ENCODE measurements around the gene ZNF346.

DNA sequence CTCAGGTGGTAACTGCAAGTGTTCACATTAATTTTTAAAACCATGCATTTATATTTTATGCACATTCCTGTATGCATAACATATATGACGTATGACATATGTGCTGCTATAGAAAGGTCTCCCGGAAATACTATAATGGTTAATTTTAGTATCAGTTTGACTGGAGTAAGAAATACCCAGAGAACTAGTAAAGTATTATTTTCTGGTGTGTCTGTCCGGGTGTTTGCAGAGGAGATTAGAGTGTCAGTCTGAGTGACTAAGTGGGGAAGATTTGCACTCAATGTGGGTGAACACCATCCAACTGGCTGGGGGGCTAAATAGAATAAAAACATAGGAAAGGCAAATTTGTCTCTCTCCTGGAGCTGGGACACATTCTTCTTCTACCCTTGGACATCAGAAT, 42.8 kb upstream of the ZNF346 start:
- TF ChIP-seq, protein P1, sequence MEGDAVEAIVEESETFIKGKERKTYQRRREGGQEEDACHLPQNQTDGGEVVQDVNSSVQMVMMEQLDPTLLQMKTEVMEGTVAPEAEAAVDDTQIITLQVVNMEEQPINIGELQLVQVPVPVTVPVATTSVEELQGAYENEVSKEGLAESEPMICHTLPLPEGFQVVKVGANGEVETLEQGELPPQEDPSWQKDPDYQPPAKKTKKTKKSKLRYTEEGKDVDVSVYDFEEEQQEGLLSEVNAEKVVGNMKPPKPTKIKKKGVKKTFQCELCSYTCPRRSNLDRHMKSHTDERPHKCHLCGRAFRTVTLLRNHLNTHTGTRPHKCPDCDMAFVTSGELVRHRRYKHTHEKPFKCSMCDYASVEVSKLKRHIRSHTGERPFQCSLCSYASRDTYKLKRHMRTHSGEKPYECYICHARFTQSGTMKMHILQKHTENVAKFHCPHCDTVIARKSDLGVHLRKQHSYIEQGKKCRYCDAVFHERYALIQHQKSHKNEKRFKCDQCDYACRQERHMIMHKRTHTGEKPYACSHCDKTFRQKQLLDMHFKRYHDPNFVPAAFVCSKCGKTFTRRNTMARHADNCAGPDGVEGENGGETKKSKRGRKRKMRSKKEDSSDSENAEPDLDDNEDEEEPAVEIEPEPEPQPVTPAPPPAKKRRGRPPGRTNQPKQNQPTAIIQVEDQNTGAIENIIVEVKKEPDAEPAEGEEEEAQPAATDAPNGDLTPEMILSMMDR (conservative IDR thresholded peaks at IDR 0.05; ENCODE audit: low read length) = no peak
- no peak for TF ChIP-seq EZH2phosphoT487 (IDR thresholded peaks at IDR 0.05; ENCODE audit: borderline replicate concordance)

Data from Loucy (cell line).